HFF-Myc (cell line): ENCODE results near the gene LILRA5.
"Not testable (repeated sequence)": the region's sequence is repeated elsewhere in the genome, so short reads cannot be mapped to it uniquely, and the experiment has no call there.

Source experiments
- DNase-seq: peaks from one replicate; pipeline ENCODE4 v3.0.0-alpha.2; 2011; ENCODE audit warnings: low read depth; ENCODE audit errors: extremely low read depth
- H3K4me3 ChIP-seq: replicated peaks from 2 replicates; pipeline ENCODE4 v1.5.1; 2011; ENCODE audit warnings: low read depth, mild to moderate bottlenecking, control low read depth, low read length
- TF ChIP-seq, protein P1 (sequence below): IDR thresholded peaks from 2 replicates; pipeline ENCODE4 v1.5.1; 2012; ENCODE audit warnings: mild to moderate bottlenecking, low read depth, low read length, control low read depth; ENCODE audit errors: missing control alignments

LILRA5 gene

DNA sequence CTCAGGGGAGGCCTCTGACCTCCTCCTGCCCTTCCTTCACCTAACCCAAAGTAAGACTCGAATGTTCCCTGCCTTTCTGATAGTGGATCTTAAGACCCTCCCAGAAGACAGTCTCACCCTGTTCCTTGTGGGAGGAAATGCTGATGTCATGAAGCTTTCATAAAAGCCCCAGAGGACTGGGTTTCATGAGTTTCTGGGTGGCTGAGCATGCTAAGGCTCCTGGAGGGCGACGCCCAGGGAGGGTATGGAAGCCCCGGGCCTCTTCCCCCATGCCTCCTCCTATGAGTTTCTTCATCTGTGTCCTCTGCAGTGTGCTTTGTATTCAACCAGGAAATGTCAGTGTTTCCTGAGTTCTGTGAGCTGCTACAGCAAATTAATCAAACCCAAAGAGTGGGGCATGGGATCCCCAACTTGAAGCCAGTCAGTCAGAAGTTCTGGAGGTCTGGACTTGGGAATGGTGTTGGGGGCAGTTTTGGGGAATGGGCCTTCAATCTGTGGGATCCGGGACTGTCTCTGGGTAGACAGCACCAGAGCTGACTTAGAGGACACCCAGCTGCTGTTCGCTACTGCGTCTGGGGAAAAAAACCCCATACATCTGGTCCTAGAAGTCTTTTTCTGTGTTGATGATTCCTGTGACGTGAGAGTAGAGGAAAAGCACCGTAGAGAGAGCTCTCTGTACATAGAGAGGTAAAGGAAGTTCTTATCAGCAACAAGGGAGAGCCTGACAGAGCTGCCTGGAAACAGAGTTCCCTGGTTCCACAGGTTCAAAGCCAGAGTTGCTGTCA lies 30.1 kb downstream of the LILRA5 start:
- TF ChIP-seq, protein P1, sequence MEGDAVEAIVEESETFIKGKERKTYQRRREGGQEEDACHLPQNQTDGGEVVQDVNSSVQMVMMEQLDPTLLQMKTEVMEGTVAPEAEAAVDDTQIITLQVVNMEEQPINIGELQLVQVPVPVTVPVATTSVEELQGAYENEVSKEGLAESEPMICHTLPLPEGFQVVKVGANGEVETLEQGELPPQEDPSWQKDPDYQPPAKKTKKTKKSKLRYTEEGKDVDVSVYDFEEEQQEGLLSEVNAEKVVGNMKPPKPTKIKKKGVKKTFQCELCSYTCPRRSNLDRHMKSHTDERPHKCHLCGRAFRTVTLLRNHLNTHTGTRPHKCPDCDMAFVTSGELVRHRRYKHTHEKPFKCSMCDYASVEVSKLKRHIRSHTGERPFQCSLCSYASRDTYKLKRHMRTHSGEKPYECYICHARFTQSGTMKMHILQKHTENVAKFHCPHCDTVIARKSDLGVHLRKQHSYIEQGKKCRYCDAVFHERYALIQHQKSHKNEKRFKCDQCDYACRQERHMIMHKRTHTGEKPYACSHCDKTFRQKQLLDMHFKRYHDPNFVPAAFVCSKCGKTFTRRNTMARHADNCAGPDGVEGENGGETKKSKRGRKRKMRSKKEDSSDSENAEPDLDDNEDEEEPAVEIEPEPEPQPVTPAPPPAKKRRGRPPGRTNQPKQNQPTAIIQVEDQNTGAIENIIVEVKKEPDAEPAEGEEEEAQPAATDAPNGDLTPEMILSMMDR: no peak
- H3K4me3 ChIP-seq: no peak overlapping the region
- no peak for DNase-seq

DNA sequence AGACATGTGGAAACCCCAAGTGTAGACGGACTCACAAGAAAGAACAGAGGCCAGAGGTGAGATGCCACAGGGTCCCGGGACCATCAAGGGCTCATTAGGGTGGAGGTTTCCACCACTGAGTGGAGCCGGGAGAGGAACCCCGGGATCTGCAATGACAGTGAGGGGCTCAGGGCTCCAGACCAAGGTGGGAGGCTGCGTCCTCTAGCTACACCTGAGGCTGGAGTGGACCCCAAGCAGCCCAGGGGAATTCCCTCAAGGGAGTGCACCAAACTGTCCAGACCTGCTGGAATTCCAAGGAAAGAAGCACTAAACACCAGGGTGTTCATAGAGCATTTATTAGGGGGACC lies 31.3 kb downstream of the LILRA5 start:
- not testable (repeated sequence) for DNase-seq, H3K4me3 ChIP-seq

DNA sequence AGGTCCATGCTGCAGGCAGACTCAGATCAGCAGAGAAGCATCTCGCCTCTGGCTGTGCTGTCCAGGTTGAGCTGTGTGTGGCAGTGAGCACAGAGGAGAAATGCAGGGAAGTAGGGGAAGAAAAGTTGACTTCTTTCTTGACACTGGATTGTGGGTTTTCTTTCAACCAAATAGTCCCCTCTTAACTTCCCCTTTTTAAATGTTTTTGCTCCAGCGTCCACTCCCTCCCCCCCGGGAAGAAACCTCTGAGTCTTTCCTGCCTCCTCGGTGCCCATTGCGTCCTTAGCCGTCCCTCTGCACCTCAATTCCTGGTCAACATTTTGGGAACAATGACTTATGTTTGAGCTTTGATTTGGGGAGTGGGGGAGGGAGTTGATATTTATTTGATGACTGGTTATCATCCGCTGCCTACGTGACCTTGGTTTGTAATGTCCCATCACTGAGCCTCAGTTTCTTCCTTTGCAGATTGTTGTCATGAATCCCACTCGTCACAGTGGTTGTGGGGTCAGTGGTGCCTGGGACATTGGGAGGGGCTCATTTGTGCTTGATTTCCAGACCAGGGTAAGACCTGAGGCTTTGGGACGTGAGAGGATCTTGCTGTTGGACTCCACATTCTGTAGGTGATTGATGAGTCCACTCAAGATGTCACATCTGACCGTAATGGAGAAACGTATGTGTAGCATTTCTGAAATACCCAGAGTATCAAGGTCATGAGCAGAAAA lies 31.8 kb downstream of the LILRA5 start, which contains the start of gene LILRB2:
Gene LILRB2 (minus strand): TSS at position 104 of the 722 bp plus-strand sequence. CDS start 614 bp downstream, outside the sequence.
- no peak within 1 kb of the TSS for H3K4me3 ChIP-seq
- no peak for DNase-seq
- TF ChIP-seq, protein P1: no peak

DNA sequence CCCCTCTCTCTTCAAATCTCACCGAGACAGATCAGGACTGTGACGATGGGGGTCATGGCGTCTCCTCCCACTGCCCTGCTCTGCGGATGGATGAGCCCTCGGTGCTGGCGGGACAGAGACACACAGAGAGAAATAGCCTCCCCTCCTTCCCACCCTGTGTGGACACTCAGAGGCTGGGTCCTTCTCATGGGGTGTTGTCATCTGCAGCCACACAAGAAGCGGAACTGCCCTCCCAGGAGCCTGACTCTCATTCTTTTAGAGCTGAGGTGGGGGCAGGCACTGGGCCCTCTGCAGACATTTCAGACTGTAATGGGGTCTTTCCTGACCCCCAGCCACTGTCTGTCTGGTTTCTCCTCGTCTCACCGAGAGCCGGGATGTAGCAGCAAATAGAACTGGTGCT lies 32.5 kb downstream of the LILRA5 start:
- H3K4me3 ChIP-seq, DNase-seq: not testable (repeated sequence)

DNA sequence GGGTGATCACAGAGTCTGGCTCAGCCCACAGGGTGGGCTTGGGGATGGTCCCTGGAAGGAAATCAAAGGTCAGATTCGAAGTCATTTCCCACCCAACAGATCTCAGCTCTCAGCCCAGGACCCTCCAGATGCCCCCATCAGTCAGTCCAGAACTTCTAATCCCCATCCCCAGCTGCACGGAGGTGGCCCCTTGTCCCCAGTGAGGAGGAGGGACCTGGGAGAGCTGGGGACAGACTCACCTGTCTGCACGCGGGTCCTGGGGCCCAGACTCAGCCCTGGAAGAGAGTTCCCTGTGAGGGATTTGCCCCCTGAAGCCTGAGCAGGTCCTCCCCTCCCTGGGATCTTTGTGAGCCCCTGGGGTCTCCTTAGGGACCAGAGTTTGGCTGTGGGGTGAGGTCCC lies 32.9 kb downstream of the LILRA5 start:
- not testable (repeated sequence) for H3K4me3 ChIP-seq, DNase-seq

DNA sequence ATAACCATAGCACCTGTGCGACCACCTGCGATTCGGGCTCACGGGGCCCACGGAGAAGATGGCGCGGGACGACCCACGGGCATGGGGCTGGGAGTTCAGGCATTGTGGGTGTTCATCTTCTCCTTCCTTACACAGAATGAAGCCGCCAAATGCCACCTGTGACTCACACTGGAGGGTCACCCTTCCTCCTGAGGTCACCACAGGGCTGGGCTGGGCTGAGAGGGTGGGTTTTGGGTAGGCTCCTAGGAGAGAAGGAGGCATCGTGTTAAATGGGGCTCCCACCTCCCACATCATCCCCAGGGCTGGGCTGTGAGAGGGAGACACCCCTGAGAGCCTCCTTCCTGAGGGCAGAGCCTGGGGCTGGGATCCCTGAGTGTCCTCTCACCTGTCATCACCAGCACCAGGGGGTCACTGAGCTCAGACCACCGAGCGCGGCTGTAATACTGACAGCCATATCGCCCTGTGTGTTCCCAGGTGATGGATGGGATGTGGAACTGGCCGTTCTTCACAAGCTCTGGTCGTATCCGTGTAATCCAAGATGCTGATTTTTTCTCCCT lies 33.5 kb downstream of the LILRA5 start:
- no peak overlapping the region for H3K4me3 ChIP-seq
- no peak for DNase-seq
- TF ChIP-seq, protein P1: no peak

DNA sequence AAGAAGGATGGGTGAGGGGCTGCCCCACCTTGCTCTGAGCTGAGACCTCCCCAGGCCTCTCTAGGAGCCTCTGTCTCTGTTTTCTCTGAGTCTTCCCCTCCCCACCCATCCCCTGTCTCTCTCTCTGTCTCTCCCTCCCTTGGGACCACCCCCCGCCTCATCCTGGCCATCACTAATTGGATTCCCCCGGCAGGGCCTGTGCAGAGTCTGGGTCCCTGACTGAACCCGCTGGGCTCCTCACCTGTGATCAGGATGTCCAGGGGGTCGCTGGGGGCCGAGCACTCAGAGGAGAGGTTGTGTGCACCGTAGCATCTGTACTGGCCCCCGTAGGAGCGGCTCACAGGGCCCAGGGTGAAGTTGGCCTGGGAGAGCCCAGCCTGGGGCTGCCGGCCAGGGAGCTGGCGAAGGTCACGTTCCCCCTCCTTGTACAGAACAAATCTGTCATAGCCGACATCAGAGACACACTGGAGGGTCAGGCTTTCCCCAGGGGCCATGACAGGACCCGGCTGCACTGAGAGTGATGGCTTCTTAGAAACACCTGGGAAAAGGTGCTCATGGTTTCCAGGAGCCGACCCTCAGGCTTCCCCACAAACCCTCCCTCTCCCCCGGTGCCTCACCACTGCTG lies 34.3 kb downstream of the LILRA5 start:
- not testable (repeated sequence) for DNase-seq, H3K4me3 ChIP-seq

DNA sequence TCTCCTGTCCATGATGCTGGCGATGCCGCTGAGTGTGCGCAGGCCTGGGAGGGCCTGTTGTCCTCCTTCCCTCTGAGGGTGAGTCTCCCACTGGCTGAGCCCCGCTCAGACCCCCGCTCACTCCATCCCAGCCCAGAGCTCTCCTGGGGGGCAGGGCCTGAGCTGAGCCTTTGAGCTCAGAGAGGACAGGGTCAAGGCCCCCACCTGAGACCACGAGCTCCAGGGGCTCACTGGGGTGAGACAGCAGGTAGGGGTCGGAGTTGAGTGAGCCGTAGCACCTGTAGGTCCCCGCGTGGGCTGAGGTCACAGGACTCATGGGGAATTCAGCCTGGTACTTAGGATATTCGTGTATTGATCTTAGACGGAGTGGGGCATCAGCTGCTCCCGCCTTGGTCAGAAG lies 34.9 kb downstream of the LILRA5 start:
- not testable (repeated sequence) for H3K4me3 ChIP-seq, DNase-seq

DNA sequence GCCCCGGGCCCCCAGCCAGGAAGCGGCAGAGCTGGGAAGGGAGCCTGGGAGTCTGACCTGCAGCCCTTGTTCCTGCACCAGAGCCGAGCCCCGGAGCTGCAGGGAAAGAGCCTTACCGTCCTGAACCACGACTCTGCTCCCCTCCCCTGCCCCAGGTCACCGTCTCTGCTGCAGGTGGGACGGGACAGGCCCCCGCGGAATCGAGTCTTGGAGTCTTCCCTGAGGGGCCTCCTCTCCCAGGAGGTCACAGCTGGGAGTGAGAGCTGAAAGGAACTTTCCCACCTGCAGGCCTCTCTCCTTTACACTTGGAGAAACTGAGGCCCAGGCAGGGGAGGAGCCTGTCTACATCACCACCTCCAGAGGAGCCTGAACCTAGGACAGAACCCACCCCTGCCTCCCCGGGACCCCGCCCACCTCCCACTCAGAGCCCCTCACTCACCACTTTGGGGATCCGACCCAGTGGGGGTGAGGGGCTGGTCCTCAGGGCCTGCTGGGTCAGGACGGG lies 35.8 kb downstream of the LILRA5 start:
- DNase-seq, H3K4me3 ChIP-seq: not testable (repeated sequence)
